LHCN-M2 (cell line): ENCODE measurements around the gene UCN3. TPM values are rescaled to one million over a fixed set of nuclear protein-coding genes. Genes with fewer than 3 reads are reported as not detected.
"Not testable (repeated sequence)": the region's sequence is repeated elsewhere in the genome, so short reads cannot be mapped to it uniquely, and the experiment has no call there.

Source experiments
- DNase-seq: peaks from one replicate; pipeline ENCODE4 v3.0.0-alpha.2; 2012; ENCODE audit warnings: low read depth
- total RNA-seq: library from RNA; depleted of rRNA; stranded (reverse); fragments of >200 nt; gene quantifications from 2 replicates; pipeline ENCODE4 v1.2.3, GENCODE V29; 2014; rRNA removed

Gene UCN3
- total RNA-seq, 1 experiment from 2014 or later, result not detected

- DNase-seq, result no peak
Observed at GRCh38 chr10:5404208-5405041, 39.7 kb downstream of the UCN3 start, which contains the start of gene TUBAL3. Gene TUBAL3 (minus strand): TSS chr10:5404828. CDS start chr10:5404792, 36 bp downstream.

- no peak for DNase-seq
Observed at GRCh38 chr10:5406918-5407317, 42.2 kb downstream of the UCN3 start.

GRCh38 chr10:5410787-5411186 lies 46.0 kb downstream of the UCN3 start:
- DNase-seq, result not testable (repeated sequence)

GRCh38 chr10:5411941-5412276 lies 47.1 kb downstream of the UCN3 start:
- DNase-seq, result peak; percentile 3

GRCh38 chr10:5412277-5412941 lies 47.6 kb downstream of the UCN3 start, which contains the start of gene NET1:
Gene NET1 (plus strand): TSS chr10:5412557. CDS start chr10:5412693, 136 bp downstream.
- DNase-seq, result peak; percentile 84

- peak; percentile 78 for DNase-seq
Observed at GRCh38 chr10:5413012-5413938, 48.5 kb downstream of the UCN3 start.

- DNase-seq, result no peak
Observed at GRCh38 chr10:5416981-5417380, 52.2 kb downstream of the UCN3 start.

GRCh38 chr10:5418584-5418983 lies 53.8 kb downstream of the UCN3 start:
- no peak for DNase-seq

GRCh38 chr10:5419466-5420094 lies 54.8 kb downstream of the UCN3 start:
- peak; percentile 49 for DNase-seq

- DNase-seq, result no peak
Observed at GRCh38 chr10:5423771-5424170, 59.0 kb downstream of the UCN3 start.

Other genes with a start within 250 kb of the UCN3 start
- gene AKR1C8, start 179.8 kb upstream of the UCN3 start, total RNA-seq, result not detected in 2 replicates
- not detected in 2 replicates for gene AKR1C4, start 168.1 kb upstream of the UCN3 start, total RNA-seq
- gene TUBAL3, start 39.9 kb downstream of the UCN3 start, total RNA-seq, result not detected in 2 replicates
- 43.2 and 56.2 TPM in 2 replicates for gene NET1, start 47.6 kb downstream of the UCN3 start, total RNA-seq
- not detected in 2 replicates for gene CALML5, start 134.6 kb downstream of the UCN3 start, total RNA-seq
- gene CALML3, start 160.0 kb downstream of the UCN3 start, total RNA-seq, result not detected in 2 replicates